Measurements from ENCODE around the gene UBALD1.

DNA sequence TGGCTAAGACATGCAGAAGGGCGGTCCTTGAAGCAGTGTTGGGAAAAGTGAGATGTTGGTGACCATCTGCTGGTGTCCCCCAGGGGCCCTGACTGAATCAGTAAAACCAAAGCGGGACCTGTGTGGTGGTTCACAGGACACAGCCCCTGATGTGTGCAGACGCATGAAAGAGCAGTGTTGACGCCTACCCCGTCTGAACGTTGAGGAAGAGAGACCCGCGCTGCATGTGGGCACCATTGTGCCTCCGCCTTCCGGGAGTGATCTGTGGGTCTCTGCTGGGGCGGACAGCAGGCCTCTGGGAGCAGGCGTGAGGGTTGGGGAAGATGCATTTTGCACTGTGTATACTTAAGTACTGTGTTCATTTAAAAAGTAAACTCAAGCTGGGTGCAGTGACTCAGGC is 41.5 kb upstream of the UBALD1 start:
- TF ChIP-seq, protein P1, sequence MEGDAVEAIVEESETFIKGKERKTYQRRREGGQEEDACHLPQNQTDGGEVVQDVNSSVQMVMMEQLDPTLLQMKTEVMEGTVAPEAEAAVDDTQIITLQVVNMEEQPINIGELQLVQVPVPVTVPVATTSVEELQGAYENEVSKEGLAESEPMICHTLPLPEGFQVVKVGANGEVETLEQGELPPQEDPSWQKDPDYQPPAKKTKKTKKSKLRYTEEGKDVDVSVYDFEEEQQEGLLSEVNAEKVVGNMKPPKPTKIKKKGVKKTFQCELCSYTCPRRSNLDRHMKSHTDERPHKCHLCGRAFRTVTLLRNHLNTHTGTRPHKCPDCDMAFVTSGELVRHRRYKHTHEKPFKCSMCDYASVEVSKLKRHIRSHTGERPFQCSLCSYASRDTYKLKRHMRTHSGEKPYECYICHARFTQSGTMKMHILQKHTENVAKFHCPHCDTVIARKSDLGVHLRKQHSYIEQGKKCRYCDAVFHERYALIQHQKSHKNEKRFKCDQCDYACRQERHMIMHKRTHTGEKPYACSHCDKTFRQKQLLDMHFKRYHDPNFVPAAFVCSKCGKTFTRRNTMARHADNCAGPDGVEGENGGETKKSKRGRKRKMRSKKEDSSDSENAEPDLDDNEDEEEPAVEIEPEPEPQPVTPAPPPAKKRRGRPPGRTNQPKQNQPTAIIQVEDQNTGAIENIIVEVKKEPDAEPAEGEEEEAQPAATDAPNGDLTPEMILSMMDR (IDR thresholded peaks at IDR 0.05): no peak
- no peak for TF ChIP-seq POLR2A (IDR thresholded peaks at IDR 0.05)
